ENCODE measurements around the gene DAP.

DNA sequence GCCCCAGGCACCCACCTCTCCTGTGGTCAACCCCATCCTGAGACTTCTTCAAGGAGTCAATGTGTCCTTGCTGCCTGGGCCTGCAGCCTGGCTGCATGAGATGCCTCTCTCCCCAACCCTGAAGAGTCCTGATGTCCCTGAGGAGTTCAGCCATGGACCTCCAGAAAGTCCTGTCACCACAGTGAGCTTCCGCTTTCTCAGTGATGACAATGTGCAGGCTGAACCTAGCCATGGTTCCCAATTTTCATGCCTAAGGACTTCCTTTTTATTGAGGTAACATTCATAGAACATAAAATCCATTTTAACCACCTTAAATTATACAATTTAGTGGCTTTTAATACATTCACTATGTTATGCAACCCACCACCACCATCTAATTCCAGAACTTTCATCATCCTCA is 29.1 kb downstream of the DAP start:
- no peak for TF ChIP-seq POLR2AphosphoS5 (IDR thresholded peaks at IDR 0.05)
- TF ChIP-seq POLR2A (IDR thresholded peaks at IDR 0.05): no peak
- TF ChIP-seq, protein P1, sequence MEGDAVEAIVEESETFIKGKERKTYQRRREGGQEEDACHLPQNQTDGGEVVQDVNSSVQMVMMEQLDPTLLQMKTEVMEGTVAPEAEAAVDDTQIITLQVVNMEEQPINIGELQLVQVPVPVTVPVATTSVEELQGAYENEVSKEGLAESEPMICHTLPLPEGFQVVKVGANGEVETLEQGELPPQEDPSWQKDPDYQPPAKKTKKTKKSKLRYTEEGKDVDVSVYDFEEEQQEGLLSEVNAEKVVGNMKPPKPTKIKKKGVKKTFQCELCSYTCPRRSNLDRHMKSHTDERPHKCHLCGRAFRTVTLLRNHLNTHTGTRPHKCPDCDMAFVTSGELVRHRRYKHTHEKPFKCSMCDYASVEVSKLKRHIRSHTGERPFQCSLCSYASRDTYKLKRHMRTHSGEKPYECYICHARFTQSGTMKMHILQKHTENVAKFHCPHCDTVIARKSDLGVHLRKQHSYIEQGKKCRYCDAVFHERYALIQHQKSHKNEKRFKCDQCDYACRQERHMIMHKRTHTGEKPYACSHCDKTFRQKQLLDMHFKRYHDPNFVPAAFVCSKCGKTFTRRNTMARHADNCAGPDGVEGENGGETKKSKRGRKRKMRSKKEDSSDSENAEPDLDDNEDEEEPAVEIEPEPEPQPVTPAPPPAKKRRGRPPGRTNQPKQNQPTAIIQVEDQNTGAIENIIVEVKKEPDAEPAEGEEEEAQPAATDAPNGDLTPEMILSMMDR (IDR thresholded peaks at IDR 0.05): no peak
